DND-41 (cell line): ENCODE results near the gene FRYL.

Source experiments
- ATAC-seq: fragments of 200-7000 bp; cut with Tn5 transposase; 3 replicates; pipeline ENCODE4 v1.9.1; 2021; ENCODE audit warnings: low read depth; ENCODE audit not compliant: insufficient read depth
- DNase-seq: peaks from one replicate; pipeline ENCODE4 v3.0.0-alpha.2; 2020
- H2AFZ ChIP-seq: 2 replicates; pipeline ENCODE4 v1.6.0; 2012; ENCODE audit warnings: low read depth, low read length
- H3K27ac ChIP-seq: 2 replicates; pipeline ENCODE4 v1.5.1; 2012; ENCODE audit warnings: low read length, inconsistent platforms
- H3K27me3 ChIP-seq: fragments of 200-600 bp; sonication (generic); 2 replicates; pipeline ENCODE4 v1.6.0; 2012; ENCODE audit warnings: low read length, mild to moderate bottlenecking, inconsistent platforms; ENCODE audit not compliant: insufficient read depth, poor library complexity
- H3K36me3 ChIP-seq: 2 replicates; pipeline ENCODE4 v1.5.1; 2012; ENCODE audit warnings: low read length, inconsistent platforms; ENCODE audit not compliant: insufficient read depth
- H3K4me1 ChIP-seq: 2 replicates; pipeline ENCODE4 v1.5.1; 2012; ENCODE audit warnings: mild to moderate bottlenecking, low read length; ENCODE audit not compliant: insufficient read depth
- H3K4me2 ChIP-seq: 2 replicates; pipeline ENCODE4 v1.6.0; 2012; ENCODE audit warnings: mild to moderate bottlenecking, moderate library complexity, low read length, inconsistent platforms; ENCODE audit not compliant: insufficient read depth
- H3K4me3 ChIP-seq, 2 experiments: fragments of 200-600 bp in 1 of 2; shearing (Covaris generic) in 1 of 2; 2 replicates each; pipeline ENCODE4 v1.5.1; 2012 to 2016; ENCODE audit warnings: inconsistent platforms in 2 of 2, low read length in 2 of 2, mild to moderate bottlenecking in 2 of 2, low read depth in 1 of 2, moderate library complexity in 1 of 2
- H3K79me2 ChIP-seq: 2 replicates; pipeline ENCODE4 v1.6.0; 2012; ENCODE audit warnings: low read length, inconsistent platforms; ENCODE audit not compliant: insufficient read depth
- H3K9ac ChIP-seq: 2 replicates; pipeline ENCODE4 v1.6.0; 2012; ENCODE audit warnings: low read depth, mild to moderate bottlenecking, inconsistent platforms, low read length, moderate library complexity
- H3K9me3 ChIP-seq: 2 replicates; pipeline ENCODE4 v1.5.1; 2012; ENCODE audit warnings: low read length, moderate library complexity, mild to moderate bottlenecking, inconsistent platforms; ENCODE audit not compliant: insufficient read depth, severe bottlenecking
- H4K20me1 ChIP-seq: 2 replicates; pipeline ENCODE4 v1.6.0; 2012; ENCODE audit warnings: low read length; ENCODE audit not compliant: insufficient read depth
- EZH2 ChIP-seq: IDR thresholded peaks from 3 replicates; pipeline ENCODE4 v1.6.1; 2012; ENCODE audit warnings: borderline replicate concordance, low read depth, mild to moderate bottlenecking, moderate library complexity, low read length, inconsistent platforms; ENCODE audit not compliant: severe bottlenecking
- TF ChIP-seq, protein P1 (sequence below): IDR thresholded peaks from 2 replicates; pipeline ENCODE4 v1.5.1; 2012; ENCODE audit warnings: borderline replicate concordance, low read length, moderate library complexity, mild to moderate bottlenecking; ENCODE audit not compliant: poor library complexity, severe bottlenecking; ENCODE audit errors: extremely low read depth

FRYL gene

DNA sequence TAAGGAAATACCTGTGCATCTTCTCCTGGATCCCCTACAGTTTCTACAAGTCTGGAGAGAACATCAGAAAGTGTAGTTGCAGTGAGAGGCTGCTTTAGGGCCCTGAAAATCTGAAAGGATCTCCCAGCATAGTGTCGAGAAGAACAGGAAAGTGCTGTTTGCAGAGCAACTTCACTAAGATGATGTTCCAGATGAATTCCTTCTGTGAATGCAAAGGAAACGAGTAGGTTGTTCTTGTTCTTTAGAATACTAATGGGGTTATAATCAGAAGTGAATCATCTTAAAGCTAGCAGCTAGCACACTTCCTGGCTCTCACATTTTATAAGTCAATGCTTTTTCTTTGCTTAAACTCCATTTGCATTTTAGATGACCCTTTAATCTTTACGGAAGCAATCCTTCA is 236.3 kb downstream of the FRYL start:
- Histone ChIP-seq H3K27me3 (no peaks in the 10 kb centered on the region), H2AFZ (no peak overlapping the region), H3K9me3 (no peaks in the 10 kb centered on the region), H3K36me3 (peaks cover 88% of the 10 kb centered on the region), H3K4me1 (no peaks in the 10 kb centered on the region), H3K27ac (no peak overlapping the region), H3K9ac (no peak overlapping the region), H3K79me2 (no peaks in the 10 kb centered on the region), H3K4me3 (no peak overlapping the region), H3K4me2 (no peak overlapping the region), H4K20me1 (no peaks in the 10 kb centered on the region)
- ATAC-seq (no peak), DNase-seq (no peak)
- no peak for TF ChIP-seq EZH2
- TF ChIP-seq, protein P1, sequence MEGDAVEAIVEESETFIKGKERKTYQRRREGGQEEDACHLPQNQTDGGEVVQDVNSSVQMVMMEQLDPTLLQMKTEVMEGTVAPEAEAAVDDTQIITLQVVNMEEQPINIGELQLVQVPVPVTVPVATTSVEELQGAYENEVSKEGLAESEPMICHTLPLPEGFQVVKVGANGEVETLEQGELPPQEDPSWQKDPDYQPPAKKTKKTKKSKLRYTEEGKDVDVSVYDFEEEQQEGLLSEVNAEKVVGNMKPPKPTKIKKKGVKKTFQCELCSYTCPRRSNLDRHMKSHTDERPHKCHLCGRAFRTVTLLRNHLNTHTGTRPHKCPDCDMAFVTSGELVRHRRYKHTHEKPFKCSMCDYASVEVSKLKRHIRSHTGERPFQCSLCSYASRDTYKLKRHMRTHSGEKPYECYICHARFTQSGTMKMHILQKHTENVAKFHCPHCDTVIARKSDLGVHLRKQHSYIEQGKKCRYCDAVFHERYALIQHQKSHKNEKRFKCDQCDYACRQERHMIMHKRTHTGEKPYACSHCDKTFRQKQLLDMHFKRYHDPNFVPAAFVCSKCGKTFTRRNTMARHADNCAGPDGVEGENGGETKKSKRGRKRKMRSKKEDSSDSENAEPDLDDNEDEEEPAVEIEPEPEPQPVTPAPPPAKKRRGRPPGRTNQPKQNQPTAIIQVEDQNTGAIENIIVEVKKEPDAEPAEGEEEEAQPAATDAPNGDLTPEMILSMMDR: no peak

DNA sequence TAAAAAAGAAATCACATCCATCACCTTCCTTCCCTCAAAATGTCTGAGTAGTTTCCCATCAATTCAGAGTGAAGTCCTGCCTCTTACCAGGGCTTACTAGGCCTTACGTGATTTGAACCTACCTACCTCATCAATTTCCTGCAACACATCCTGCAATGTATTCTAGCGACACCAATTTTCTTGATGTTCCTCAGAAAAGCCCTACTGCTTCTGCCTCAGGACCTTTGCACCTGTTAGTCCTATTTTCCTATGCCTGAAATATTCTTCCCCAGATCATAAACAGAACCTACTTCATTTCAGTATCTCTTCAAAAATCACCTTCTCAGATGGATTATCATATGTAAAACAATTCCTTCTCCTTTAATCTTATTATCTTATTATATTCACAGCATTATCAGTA is 237.2 kb downstream of the FRYL start:
- no peak overlapping the region for H3K4me3 ChIP-seq

GRCh38 chr4:48539597-48539996 is 240.5 kb downstream of the FRYL start:
- no peaks in the 10 kb centered on the region for H4K20me1 ChIP-seq
- H3K9me3 ChIP-seq: no peaks in the 10 kb centered on the region
- H3K27ac ChIP-seq: no peak overlapping the region
- no peaks in the 10 kb centered on the region for H3K27me3 ChIP-seq
- no peak for TF ChIP-seq EZH2
- TF ChIP-seq, protein P1: no peak
- H3K36me3 ChIP-seq: peaks cover 82% of the 10 kb centered on the region
- H3K4me3 ChIP-seq: no peak overlapping the region
- ATAC-seq: no peak
- no peaks in the 10 kb centered on the region for H3K79me2 ChIP-seq
- H3K4me2 ChIP-seq: no peak overlapping the region
- no peak overlapping the region for H2AFZ ChIP-seq
- no peaks in the 10 kb centered on the region for H3K4me1 ChIP-seq
- no peak for DNase-seq
- H3K9ac ChIP-seq: no peak overlapping the region

More for the DNA sequence above, 237.2 kb downstream of the FRYL start:
- no peak overlapping the region for H3K4me2 ChIP-seq
- H4K20me1 ChIP-seq: no peaks in the 10 kb centered on the region
- H3K9me3 ChIP-seq: no peaks in the 10 kb centered on the region
- TF ChIP-seq, protein P1: no peak
- no peak for TF ChIP-seq EZH2
- no peaks in the 10 kb centered on the region for H3K4me1 ChIP-seq
- H3K9ac ChIP-seq: no peak overlapping the region
- no peaks in the 10 kb centered on the region for H3K79me2 ChIP-seq
- no peak overlapping the region for H3K27ac ChIP-seq
- no peaks in the 10 kb centered on the region for H3K27me3 ChIP-seq
- no peak overlapping the region for H2AFZ ChIP-seq
- peaks cover 79% of the 10 kb centered on the region for H3K36me3 ChIP-seq
- ATAC-seq (no peak), DNase-seq (no peak)

DNA sequence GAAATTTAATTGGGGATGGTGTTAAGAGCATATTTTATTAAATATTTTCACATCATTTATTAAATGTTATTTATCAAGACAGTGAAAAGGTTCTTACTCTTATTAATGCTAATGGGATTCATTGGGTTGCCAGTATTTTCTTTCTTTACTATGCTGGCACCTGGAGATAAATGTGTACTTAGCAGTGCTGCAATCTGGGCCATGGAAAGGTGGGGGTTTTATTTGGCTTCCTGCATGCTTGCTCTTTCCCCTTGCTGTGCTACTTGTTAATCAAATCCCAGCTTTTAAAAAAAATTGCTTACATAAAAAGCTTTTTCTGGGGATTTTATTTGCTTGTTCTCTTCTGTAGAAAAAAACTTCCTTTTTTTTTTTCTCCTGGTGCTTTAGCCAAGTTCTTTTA is 241.7 kb downstream of the FRYL start:
- no peaks in the 10 kb centered on the region for H3K9me3 ChIP-seq
- H3K27me3 ChIP-seq: no peaks in the 10 kb centered on the region
- H3K36me3 ChIP-seq: peaks cover 82% of the 10 kb centered on the region
- H3K4me2 ChIP-seq: no peak overlapping the region
- no peak; the same call in 2 of the 3 replicates for ATAC-seq
- H4K20me1 ChIP-seq: no peaks in the 10 kb centered on the region
- no peak overlapping the region for H3K4me3 ChIP-seq
- no peaks in the 10 kb centered on the region for H3K4me1 ChIP-seq
- H3K9ac ChIP-seq: no peak overlapping the region
- no peak overlapping the region for H2AFZ ChIP-seq
- no peak overlapping the region for H3K27ac ChIP-seq
- TF ChIP-seq EZH2: no peak
- TF ChIP-seq, protein P1: no peak
- no peaks in the 10 kb centered on the region for H3K79me2 ChIP-seq
- no peak for DNase-seq
